ENCODE results near the gene NTRK3.
"Not testable (repeated sequence)": the region's sequence is repeated elsewhere in the genome, so short reads cannot be mapped to it uniquely, and the experiment has no call there.

The NTRK3 gene

GRCh38 chr15:88072598-88073390 is 183.7 kb downstream of the NTRK3 start:
- no peak for DNase-seq (ENCODE audit: low read depth)

GRCh38 chr15:88072133-88072532 is 184.4 kb downstream of the NTRK3 start:
- not testable (repeated sequence) for DNase-seq (ENCODE audit: low read depth)

GRCh38 chr15:88071141-88071540 is 185.4 kb downstream of the NTRK3 start:
- no peak for DNase-seq (ENCODE audit: low read depth)

- no peak for DNase-seq (ENCODE audit: low read depth)
Observed at GRCh38 chr15:88069561-88069960, 187.0 kb downstream of the NTRK3 start.

GRCh38 chr15:88067331-88067685 is 189.2 kb downstream of the NTRK3 start:
- no peak for DNase-seq (ENCODE audit: low read depth)

- no peak for DNase-seq (ENCODE audit: low read depth)
Observed at GRCh38 chr15:88066636-88067330, 189.8 kb downstream of the NTRK3 start.

- DNase-seq (ENCODE audit: low read depth) = no peak
Observed at GRCh38 chr15:88061452-88061851, 195.1 kb downstream of the NTRK3 start.

GRCh38 chr15:88060383-88060782 is 196.2 kb downstream of the NTRK3 start:
- no peak for DNase-seq (ENCODE audit: low read depth)

GRCh38 chr15:88057836-88058235 is 198.7 kb downstream of the NTRK3 start:
- DNase-seq (ENCODE audit: low read depth) = no peak

- DNase-seq (ENCODE audit: low read depth) = no peak
Observed at GRCh38 chr15:88049506-88049905, 207.0 kb downstream of the NTRK3 start.

GRCh38 chr15:88048755-88049154 is 207.8 kb downstream of the NTRK3 start:
- no peak for DNase-seq (ENCODE audit: low read depth)

GRCh38 chr15:88048237-88048636 is 208.3 kb downstream of the NTRK3 start:
- no peak for DNase-seq (ENCODE audit: low read depth)

GRCh38 chr15:88046576-88047129 is 209.9 kb downstream of the NTRK3 start:
- DNase-seq (ENCODE audit: low read depth) = no peak

GRCh38 chr15:88043396-88043795 is 213.1 kb downstream of the NTRK3 start:
- no peak for DNase-seq (ENCODE audit: low read depth)

GRCh38 chr15:88042047-88042446 is 214.5 kb downstream of the NTRK3 start:
- DNase-seq (ENCODE audit: low read depth) = no peak

- no peak for DNase-seq (ENCODE audit: low read depth)
Observed at GRCh38 chr15:88040516-88040915, 216.0 kb downstream of the NTRK3 start.

- DNase-seq (ENCODE audit: low read depth) = no peak
Observed at GRCh38 chr15:88038261-88038660, 218.3 kb downstream of the NTRK3 start.

GRCh38 chr15:88036154-88036839 is 220.2 kb downstream of the NTRK3 start:
- peak; percentile 92 for DNase-seq (ENCODE audit: low read depth)

- no peak for DNase-seq (ENCODE audit: low read depth)
Observed at GRCh38 chr15:88035381-88035780, 221.2 kb downstream of the NTRK3 start.

- DNase-seq (ENCODE audit: low read depth) = not testable (repeated sequence)
Observed at GRCh38 chr15:88033421-88033820, 223.1 kb downstream of the NTRK3 start.

- no peak for DNase-seq (ENCODE audit: low read depth)
Observed at GRCh38 chr15:88032787-88033186, 223.8 kb downstream of the NTRK3 start.

- DNase-seq (ENCODE audit: low read depth) = no peak
Observed at GRCh38 chr15:88031461-88031860, 225.1 kb downstream of the NTRK3 start.

- no peak for DNase-seq (ENCODE audit: low read depth)
Observed at GRCh38 chr15:88029696-88030095, 226.8 kb downstream of the NTRK3 start.
